Keratinocyte (primary cell): ENCODE data around the gene RIT2. TPM values are rescaled to one million over a fixed set of nuclear protein-coding genes. Genes with fewer than 3 reads are reported as not detected.

ENCODE experiments used
- DNase-seq: peaks from one replicate; pipeline ENCODE4 v3.0.0-alpha.2; 2011; ENCODE audit warnings: low read depth, missing footprints, low spot score
- FAIRE-seq: peaks from 2 replicates; lab custom pipeline; 2011; peaks lifted over from hg19 to GRCh38; lab: Jason Lieb, UNC
- H2AFZ ChIP-seq: 2 replicates; pipeline ENCODE4 v1.6.0; 2012; ENCODE audit warnings: low read length, control low read depth, inconsistent platforms; ENCODE audit not compliant: control insufficient read depth
- H3K27ac ChIP-seq: 2 replicates; pipeline ENCODE4 v1.5.1; 2011; ENCODE audit warnings: low read length; ENCODE audit not compliant: control insufficient read depth, insufficient read depth
- H3K27me3 ChIP-seq: 3 replicates; pipeline ENCODE4 v1.6.0; 2011; ENCODE audit warnings: low read length; ENCODE audit not compliant: control insufficient read depth, insufficient read depth; ENCODE audit errors: extremely low read depth
- H3K36me3 ChIP-seq, 2 experiments: 2 replicates in 1 of 2; 3 replicates in 1 of 2; pipeline ENCODE4 v1.5.1; 2011; ENCODE audit warnings: low read length in 2 of 2, mild to moderate bottlenecking in 1 of 2; ENCODE audit not compliant: control insufficient read depth in 2 of 2, insufficient read depth in 2 of 2; ENCODE audit errors: extremely low read depth in 1 of 2
- H3K4me1 ChIP-seq: 3 replicates; pipeline ENCODE4 v1.5.1; 2011; ENCODE audit warnings: low read length; ENCODE audit not compliant: control insufficient read depth, insufficient read depth; ENCODE audit errors: extremely low read depth
- H3K4me2 ChIP-seq: 3 replicates; pipeline ENCODE4 v1.6.0; 2011; ENCODE audit warnings: low read depth, low read length; ENCODE audit not compliant: control insufficient read depth, insufficient read depth; ENCODE audit errors: extremely low read depth
- H3K4me3 ChIP-seq, 3 experiments: fragments of 200-600 bp in 1 of 3; sonication (generic) in 1 of 3; 2 replicates in 2 of 3; 3 replicates in 1 of 3; pipeline ENCODE4 v1.5.1; 2011 to 2016; ENCODE audit warnings: low read length in 3 of 3, mild to moderate bottlenecking in 3 of 3, control low read depth in 2 of 3, inconsistent platforms in 1 of 3, low read depth in 1 of 3, mixed read lengths in 1 of 3, mixed run types in 1 of 3, moderate library complexity in 1 of 3; ENCODE audit not compliant: control insufficient read depth in 2 of 3, insufficient read depth in 2 of 3; ENCODE audit errors: extremely low read depth in 1 of 3
- H3K79me2 ChIP-seq: 2 replicates; pipeline ENCODE4 v1.6.0; 2012; ENCODE audit warnings: low read length; ENCODE audit not compliant: control insufficient read depth, insufficient read depth
- H3K9ac ChIP-seq: 3 replicates; pipeline ENCODE4 v1.6.0; 2011; ENCODE audit warnings: low read length; ENCODE audit not compliant: control insufficient read depth, insufficient read depth; ENCODE audit errors: extremely low read depth
- H3K9me1 ChIP-seq: 3 replicates; pipeline ENCODE4 v1.6.0; 2011; ENCODE audit warnings: low read length; ENCODE audit not compliant: control insufficient read depth, insufficient read depth; ENCODE audit errors: extremely low read depth
- H3K9me3 ChIP-seq: 2 replicates; pipeline ENCODE4 v1.5.1; 2012; ENCODE audit warnings: low read depth, low read length; ENCODE audit not compliant: control insufficient read depth
- H4K20me1 ChIP-seq: 3 replicates; pipeline ENCODE4 v1.6.0; 2011; ENCODE audit warnings: low read length; ENCODE audit not compliant: control insufficient read depth, insufficient read depth; ENCODE audit errors: extremely low read depth
- EZH2 ChIP-seq: IDR thresholded peaks from one replicate; pipeline ENCODE4 v1.6.1; 2012; ENCODE audit warnings: inconsistent platforms, mild to moderate bottlenecking, low read length, moderate library complexity
- dilution Hi-C: fragments of 300-500 bp; cut with MboI; formaldehyde crosslinking; loops from one replicate; pipeline ENCODE4 v1.7.0; 2020; ENCODE audit warnings: low sequenced_read_pairs; ENCODE audit not compliant: extremely low pct_ligation_motif_present
- polyA plus RNA-seq, 5 experiments: library from polyadenylated mRNA; depleted of rRNA in 3 of 5; stranded (reverse) in 3 of 5; stranded (forward) in 1 of 5; unstranded in 1 of 5; fragments of >200 nt; gene quantifications; 1 replicate in 1 of 5; 2 replicates in 3 of 5; 3 replicates in 1 of 5; pipeline versions ENCODE4 v1.2.1 to v1.2.3, GENCODE V29; 2011 to 2012; ENCODE audit warnings: missing spikeins in 2 of 5, low read depth in 1 of 5, low replicate concordance in 1 of 5
- TF ChIP-seq, protein P1 (sequence below), 3 experiments: IDR thresholded peaks in 1 of 3; conservative IDR thresholded peaks in 1 of 3; optimal IDR thresholded peaks in 1 of 3; 2 replicates in 2 of 3; 3 replicates in 1 of 3; pipeline versions ENCODE3 to v1.5.1; 2011; ENCODE audit warnings: low read length in 3 of 3, mild to moderate bottlenecking in 3 of 3, moderate library complexity in 2 of 3, control low read depth in 1 of 3, inconsistent platforms in 1 of 3; ENCODE audit not compliant: insufficient read depth in 2 of 3; ENCODE audit errors: extremely low read depth in 1 of 3

RIT2 gene
- polyA plus RNA-seq, 1 donor (not counting 4 experiments of a cell fraction or from before 2014, with no cell fraction given): not detected

DNA sequence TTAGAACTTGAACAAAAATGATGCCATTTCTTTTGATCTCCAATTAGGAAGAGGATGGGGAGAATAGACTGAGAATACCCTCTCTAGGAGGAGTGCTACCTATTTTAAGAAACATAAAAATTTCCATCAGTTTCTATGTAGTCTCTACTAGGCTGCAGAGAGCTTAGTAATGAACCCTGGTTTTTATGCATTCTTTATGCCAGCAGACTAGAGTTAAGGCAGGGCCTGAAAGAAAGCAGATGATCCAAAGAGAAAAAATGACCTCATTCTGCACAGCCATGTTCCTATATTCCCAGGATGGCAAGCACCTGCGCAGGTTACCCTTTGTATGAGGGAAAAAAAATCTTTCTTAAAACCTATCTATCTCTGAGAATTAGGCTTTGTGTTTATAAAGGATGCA is 254.9 kb downstream of the RIT2 start:
- TF ChIP-seq, protein P1, sequence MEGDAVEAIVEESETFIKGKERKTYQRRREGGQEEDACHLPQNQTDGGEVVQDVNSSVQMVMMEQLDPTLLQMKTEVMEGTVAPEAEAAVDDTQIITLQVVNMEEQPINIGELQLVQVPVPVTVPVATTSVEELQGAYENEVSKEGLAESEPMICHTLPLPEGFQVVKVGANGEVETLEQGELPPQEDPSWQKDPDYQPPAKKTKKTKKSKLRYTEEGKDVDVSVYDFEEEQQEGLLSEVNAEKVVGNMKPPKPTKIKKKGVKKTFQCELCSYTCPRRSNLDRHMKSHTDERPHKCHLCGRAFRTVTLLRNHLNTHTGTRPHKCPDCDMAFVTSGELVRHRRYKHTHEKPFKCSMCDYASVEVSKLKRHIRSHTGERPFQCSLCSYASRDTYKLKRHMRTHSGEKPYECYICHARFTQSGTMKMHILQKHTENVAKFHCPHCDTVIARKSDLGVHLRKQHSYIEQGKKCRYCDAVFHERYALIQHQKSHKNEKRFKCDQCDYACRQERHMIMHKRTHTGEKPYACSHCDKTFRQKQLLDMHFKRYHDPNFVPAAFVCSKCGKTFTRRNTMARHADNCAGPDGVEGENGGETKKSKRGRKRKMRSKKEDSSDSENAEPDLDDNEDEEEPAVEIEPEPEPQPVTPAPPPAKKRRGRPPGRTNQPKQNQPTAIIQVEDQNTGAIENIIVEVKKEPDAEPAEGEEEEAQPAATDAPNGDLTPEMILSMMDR (optimal IDR thresholded peaks at IDR 0.05 in 1 of 3, IDR thresholded peaks at IDR 0.05 in 1 of 3, conservative IDR thresholded peaks at IDR 0.05 in 1 of 3; ENCODE audit: extremely low read depth in 1 of 3, insufficient read depth in 2 of 3, low read length in 3 of 3): no peak
- TF ChIP-seq EZH2: no peak
- no peak overlapping the region for H3K9ac ChIP-seq
- no peak overlapping the region for H3K27ac ChIP-seq
- no peak overlapping the region for H3K4me2 ChIP-seq
- no peaks in the 10 kb centered on the region for H3K27me3 ChIP-seq
- no peak for DNase-seq
- no peaks in the 10 kb centered on the region for H3K4me1 ChIP-seq
- dilution Hi-C loops: no loop called here
- no peak overlapping the region for H3K4me3 ChIP-seq
- H3K36me3 ChIP-seq: no peaks in the 10 kb centered on the region
- H4K20me1 ChIP-seq: no peaks in the 10 kb centered on the region
- H3K9me1 ChIP-seq: no peaks in the 10 kb centered on the region
- H3K9me3 ChIP-seq: no peaks in the 10 kb centered on the region
- H2AFZ ChIP-seq: no peak overlapping the region
- no peaks in the 10 kb centered on the region for H3K79me2 ChIP-seq
- FAIRE-seq: no peak

DNA sequence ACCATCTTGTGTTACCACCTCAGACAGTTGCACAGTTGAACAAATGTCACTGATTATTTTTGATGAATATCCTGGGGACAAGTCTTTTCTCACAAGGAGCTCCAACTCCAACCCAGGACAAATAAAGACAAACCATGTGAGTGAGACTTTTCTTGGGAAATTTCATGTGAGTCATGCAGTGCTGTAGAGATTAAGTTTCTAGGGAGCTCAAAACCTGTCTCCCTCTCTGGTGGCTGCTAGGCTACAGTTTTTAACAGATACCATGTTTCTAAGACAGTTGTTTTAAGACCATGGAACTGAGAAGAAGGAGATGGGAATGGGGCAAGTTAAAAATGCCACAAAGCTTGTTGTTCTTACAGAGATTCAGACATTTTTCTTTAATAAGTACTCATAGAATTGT is 255.5 kb downstream of the RIT2 start:
- no peak overlapping the region for H3K27ac ChIP-seq
- FAIRE-seq: no peak
- TF ChIP-seq EZH2: no peak
- TF ChIP-seq, protein P1 (optimal IDR thresholded peaks at IDR 0.05 in 1 of 3, IDR thresholded peaks at IDR 0.05 in 1 of 3, conservative IDR thresholded peaks at IDR 0.05 in 1 of 3; ENCODE audit: extremely low read depth in 1 of 3, insufficient read depth in 2 of 3, low read length in 3 of 3): no peak

More for the DNA sequence above, 255.5 kb downstream of the RIT2 start:
- no peaks in the 10 kb centered on the region for H3K4me1 ChIP-seq
- H3K9me3 ChIP-seq: no peaks in the 10 kb centered on the region
- no peaks in the 10 kb centered on the region for H3K79me2 ChIP-seq
- H3K9ac ChIP-seq: no peak overlapping the region
- no peak overlapping the region for H3K4me3 ChIP-seq
- no peaks in the 10 kb centered on the region for H3K36me3 ChIP-seq
- DNase-seq: no peak
- dilution Hi-C loops: no loop called here
- no peak overlapping the region for H2AFZ ChIP-seq
- H4K20me1 ChIP-seq: no peaks in the 10 kb centered on the region
- no peaks in the 10 kb centered on the region for H3K27me3 ChIP-seq
- no peaks in the 10 kb centered on the region for H3K9me1 ChIP-seq
- H3K4me2 ChIP-seq: no peak overlapping the region
